ENCODE data around the gene ATXN10.

- no peak for TF ChIP-seq CTCF (conservative IDR thresholded peaks at IDR 0.05)
- no peak for TF ChIP-seq EZH2 (IDR thresholded peaks at IDR 0.05; ENCODE audit: low read depth)
These were observed 26.5 kb upstream of the ATXN10 start for GRCh38 chr22:45645150-45645525.

Measured in PC-9 (cell line).